Upper lobe of left lung (tissue), 4 donors: ENCODE data around the gene USF2.

Source experiments
- CTCF ChIP-seq, 6 experiments: fragments of 450-650 bp in 4 of 6; fragments of 200-600 bp in 2 of 6; sonication (generic) in 2 of 6; IDR thresholded peaks; one replicate each; pipeline ENCODE4 v1.5.1; 2016 to 2019; ENCODE audit warnings: antibody characterized with exemption in 6 of 6
- EP300 ChIP-seq, 4 donors: sonication (generic); formaldehyde crosslinking; IDR thresholded peaks; one replicate each; pipeline ENCODE4 v1.5.1; 2017; ENCODE audit warnings: antibody characterized with exemption in 4 of 4, control low read depth in 2 of 4

DNA sequence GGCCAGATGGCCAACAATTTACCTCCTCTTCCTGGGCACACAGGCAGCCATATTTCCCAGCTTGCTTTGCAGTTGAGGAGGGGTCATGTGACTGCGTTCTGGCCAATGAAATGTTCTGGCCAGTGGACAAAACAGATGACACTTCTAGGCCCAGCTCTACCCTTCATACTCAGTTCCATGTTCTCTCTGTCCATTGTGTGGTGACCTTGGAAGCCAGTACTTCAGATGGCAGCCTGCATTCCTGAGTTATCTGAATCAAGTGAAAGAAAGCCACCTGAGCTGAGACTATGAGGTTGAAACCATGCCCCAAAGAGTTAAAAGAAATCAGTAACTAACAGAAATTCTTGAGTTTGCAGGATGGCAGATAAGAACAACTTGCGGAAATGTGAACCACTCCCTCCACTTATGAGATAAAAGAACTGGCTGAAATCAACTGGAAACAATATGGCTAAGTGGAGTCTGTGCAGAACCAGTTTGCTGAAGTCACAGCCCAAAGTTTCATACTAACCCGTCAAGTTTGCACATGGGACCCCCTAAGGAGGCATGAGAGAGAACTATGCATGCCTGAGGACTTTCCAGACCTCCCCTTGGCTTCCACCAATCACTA lies 48.3 kb upstream of the USF2 start:
- TF ChIP-seq CTCF (IDR thresholded peaks at IDR 0.05) (no peak), EP300 (IDR thresholded peaks at IDR 0.05) (peak in 1 of 4 donors; percentile 11)
